Measurements from ENCODE around the gene COL18A1. TPM values are rescaled to one million over a fixed set of nuclear protein-coding genes. Genes with fewer than 3 reads are reported as not detected.

Gene COL18A1
- total RNA-seq, 1 experiment from 2014 or later = 8.4 TPM

- DNase-seq (ENCODE audit: low spot score) = no peak
Measured at GRCh38 chr21:45533361-45533845, 128.4 kb downstream of the COL18A1 start.

- DNase-seq (ENCODE audit: low spot score) = no peak
Measured at GRCh38 chr21:45533846-45534635, 129.1 kb downstream of the COL18A1 start.

- no peak for DNase-seq (ENCODE audit: low spot score)
Measured at GRCh38 chr21:45534636-45535331, 129.8 kb downstream of the COL18A1 start.

DNA sequence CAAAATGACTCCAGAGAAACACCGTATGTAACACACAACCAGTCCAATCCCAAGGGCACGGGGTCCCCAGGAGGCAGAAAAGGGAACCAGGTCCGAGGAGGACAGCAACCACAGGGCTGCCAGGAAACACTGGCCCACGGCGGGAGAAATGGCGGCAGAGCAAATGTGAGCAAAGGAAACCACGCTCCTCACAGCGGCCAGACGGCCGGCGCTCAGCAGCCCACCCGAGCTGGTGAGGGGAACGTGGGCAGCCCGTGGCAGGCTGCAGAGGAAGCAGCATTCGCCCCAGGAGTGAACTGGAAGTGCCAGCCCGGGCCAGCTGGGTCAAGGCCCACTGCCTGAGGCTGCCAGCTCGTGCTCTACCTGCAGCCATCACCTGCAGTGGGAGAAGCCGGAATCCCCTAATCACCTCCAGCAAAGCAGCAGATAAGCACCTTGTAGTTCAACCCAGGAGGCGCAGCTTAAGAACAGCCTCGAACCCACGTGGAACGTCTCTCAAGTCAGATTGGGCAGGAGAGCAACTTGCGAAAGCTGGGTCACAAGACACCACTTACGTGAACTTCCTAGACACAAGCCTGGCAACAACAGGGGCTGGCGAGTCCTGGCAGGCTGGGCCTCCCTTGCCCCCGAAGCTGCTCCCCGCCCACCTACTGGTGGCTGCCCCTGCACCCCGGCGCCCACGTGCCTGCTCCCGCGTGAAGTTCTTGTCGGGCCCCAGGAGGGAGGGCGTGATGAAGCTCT lies 130.5 kb downstream of the COL18A1 start:
- DNase-seq (ENCODE audit: low spot score) = no peak

DNA sequence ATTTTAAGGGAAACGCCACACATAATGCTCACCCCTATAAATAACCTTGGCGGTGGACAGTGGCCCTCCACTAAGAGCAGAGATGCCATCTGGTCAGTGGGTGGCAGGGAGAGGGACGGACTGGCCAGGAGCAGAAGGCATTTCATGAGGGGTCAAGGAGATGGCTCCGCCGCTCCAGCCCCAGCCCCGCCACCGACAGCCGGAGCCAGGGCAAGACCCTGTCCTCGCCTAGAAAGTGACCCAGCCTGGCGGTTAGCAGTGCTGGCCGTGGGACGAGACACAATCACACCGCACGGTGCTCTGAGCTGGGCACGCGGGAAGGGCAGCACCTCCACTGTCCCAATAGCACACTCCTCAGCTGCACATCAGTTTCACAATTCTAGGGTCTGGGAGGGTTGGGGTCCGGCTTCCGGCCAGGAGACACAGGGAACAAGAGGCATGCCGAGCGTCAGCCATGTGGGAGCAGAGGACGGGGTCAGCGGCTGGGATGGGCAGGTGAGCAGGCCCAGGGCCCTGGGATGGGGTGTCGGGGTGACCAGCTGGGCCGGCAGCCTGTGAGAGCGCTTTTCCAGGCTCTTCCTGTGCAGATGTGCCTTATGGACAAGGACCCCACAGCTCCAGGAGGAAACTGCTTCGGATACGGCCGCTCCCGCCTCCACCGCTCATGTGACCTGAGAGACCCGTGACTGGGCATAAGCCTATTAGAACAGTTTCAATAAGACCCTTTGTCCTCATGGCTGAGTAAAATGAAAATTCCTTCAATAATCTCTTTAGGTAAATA lies 131.5 kb downstream of the COL18A1 start:
- no peak for DNase-seq (ENCODE audit: low spot score)

- no peak for DNase-seq (ENCODE audit: low spot score)
Measured at GRCh38 chr21:45537111-45537745, 132.3 kb downstream of the COL18A1 start.

DNA sequence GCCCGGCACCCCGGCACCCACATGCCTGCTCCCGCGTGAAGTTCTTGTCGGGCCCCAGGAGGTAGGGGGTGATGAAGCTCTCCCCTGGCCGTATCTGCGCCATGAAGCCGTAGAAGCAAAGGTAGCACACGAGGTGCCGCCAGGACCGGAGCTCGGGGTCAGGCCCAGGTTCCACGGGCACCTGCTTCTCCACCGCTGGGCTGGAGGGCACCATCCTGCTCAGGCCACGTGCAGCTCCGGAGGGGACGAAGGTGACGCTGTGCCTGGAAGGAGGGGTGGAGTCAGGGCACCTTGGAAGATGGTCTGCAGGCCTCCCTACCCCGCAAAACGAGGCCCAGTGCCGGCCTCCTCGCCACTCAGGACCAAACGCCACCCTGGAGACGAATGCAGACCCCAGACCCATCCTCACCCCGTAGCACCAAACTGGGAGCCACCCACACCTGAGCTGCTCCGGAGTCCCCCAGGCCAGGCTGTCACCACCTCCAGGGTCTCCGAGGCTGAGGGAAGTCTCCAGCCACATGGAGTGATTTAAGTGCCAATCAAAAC lies 132.9 kb downstream of the COL18A1 start:
- DNase-seq (ENCODE audit: low spot score) = no peak

- no peak for DNase-seq (ENCODE audit: low spot score)
Measured at GRCh38 chr21:45538381-45539045, 133.5 kb downstream of the COL18A1 start.

GRCh38 chr21:45539046-45539795 lies 134.3 kb downstream of the COL18A1 start:
- no peak for DNase-seq (ENCODE audit: low spot score)

GRCh38 chr21:45539796-45540600 lies 135.0 kb downstream of the COL18A1 start:
- DNase-seq (ENCODE audit: low spot score) = no peak

DNA sequence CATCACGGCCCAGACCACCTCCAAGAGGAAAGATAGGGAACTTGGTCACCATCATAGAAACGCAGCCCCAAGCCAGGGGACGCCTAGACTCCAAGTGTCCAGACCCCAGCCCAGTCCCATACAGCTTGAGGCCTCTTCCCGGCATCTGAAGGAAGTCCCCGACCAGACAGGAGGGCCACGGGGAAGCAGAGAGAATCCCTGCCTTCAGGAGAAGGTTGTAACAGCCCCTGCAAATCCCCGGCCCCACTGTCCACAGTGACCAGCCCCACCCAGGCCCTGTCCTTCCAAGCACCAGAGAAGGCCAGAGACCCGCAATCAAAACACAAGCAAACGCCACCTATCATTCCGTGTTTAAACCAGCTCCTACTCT lies 135.6 kb downstream of the COL18A1 start:
- DNase-seq (ENCODE audit: low spot score) = no peak

GRCh38 chr21:45541221-45542039 lies 136.5 kb downstream of the COL18A1 start:
- no peak for DNase-seq (ENCODE audit: low spot score)

DNA sequence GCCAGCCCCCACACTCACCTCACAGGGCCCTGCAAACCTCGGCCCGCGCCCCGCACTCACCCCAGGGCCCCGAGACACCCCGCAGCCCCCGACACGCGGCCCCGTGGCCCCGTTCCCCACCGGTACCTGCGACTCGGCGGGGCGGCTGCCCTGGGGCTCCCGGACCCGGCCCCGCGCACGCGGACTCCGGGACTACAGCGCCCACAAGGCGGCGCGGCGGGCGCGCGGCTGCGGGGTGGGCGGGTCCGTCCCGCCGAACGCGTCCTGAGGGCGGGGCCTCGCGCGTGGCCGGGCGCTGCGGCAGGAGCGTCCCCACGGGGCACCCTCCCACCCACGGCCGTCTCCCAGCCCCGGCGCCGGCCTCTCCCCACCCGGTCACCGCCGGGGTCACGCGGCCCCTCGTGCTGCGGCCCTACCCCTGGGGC lies 137.3 kb downstream of the COL18A1 start, which contains the start of gene SLC19A1:
SLC19A1 (minus strand) TSS at position 199 of the 425 bp plus-strand sequence. CDS start 4,481 bp downstream, outside the sequence.
- DNase-seq (ENCODE audit: low spot score) = no peak

DNA sequence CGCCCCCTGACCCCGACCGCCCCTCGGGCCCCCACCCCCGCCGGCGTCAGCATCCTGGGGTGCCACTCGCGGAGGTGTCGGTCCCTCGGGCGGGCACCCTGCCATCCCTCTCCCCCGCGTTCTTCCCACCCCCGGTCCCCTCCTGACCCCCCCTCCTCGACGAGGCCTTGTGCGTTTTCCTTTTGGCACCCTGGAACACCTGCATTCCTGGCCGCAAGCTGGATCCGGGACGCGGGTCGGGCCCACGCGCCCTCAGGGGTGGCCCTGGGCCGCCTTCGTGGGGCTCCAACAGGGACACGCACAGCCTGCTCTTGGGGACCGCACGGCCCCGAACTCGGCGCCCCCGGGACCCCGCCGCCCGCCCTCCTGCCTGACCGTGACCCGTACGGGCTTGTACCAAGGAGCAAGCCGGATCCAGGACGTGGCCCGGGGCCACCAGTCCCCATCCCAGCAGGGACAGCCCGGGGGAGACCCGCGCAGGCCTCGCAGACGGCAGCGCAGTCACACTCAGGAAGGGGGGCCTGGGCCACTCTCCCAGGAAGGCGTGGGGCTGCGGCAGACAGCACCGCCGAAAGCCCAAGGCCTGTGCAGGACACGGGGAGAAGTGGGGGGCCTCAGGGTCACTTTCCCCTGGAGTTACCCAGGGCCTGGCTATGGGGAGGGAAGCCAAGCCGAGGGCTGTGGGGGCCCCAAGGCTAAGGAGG lies 137.9 kb downstream of the COL18A1 start:
- no peak for DNase-seq (ENCODE audit: low spot score)

- DNase-seq (ENCODE audit: low spot score) = no peak
Measured at GRCh38 chr21:45543371-45543709, 138.4 kb downstream of the COL18A1 start.

DNA sequence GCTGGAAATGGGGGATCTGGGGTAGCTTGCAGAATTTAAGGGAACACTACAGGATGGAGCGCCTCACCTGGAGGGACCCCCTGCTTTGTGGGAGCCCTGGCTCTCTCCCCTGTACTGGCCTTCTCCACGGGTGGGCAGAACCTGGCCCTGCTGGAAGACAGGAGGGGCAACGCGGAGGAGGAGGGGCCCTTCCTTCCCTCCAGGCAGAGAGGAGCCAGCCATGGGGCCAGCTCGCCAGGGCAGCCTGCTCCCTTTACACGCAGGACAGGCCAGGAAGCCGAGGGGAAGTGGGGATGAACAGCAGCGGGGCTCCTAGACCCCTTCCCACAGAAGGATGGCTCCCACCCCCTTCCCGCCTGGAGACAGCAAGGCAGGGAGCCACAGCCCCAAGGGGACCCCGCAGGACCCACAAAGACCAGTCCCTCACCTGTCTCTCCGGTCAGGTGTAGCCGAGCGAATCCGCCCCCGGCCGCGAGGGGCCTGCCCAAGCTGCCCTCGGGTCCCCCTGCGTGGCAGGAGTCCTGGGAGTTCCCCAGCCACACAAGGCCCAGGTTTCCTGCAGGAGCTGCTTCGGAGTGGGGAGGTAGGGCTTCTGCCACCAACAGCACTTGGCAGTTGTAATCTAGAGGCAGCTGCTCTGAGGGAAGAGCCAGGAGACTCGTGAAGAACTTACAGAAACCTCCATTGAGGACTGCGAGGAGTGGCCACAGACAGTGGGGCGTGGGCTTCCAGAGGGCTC lies 138.9 kb downstream of the COL18A1 start:
- DNase-seq (ENCODE audit: low spot score) = no peak

Measured in H4 (cell line).